Sigmoid colon (tissue), 7 donors: ENCODE data around the gene LMO2. TPM values are rescaled to one million over a fixed set of nuclear protein-coding genes. Genes with fewer than 3 reads are reported as not detected.

Source experiments
- DNase-seq: peaks from one replicate; pipeline ENCODE4 v3.0.0-alpha.2; 2019
- H3K27ac ChIP-seq, 4 donors: fragments of 200-600 bp; sonication (generic); one replicate each; pipeline ENCODE4 v1.5.1; 2016 to 2019; ENCODE audit warnings: mild to moderate bottlenecking in 1 of 4
- H3K27me3 ChIP-seq, 3 donors: fragments of 200-600 bp; sonication (generic); one replicate each; pipeline ENCODE4 v1.5.1; 2019; ENCODE audit warnings: mild to moderate bottlenecking in 1 of 3
- H3K36me3 ChIP-seq, 4 donors: fragments of 200-600 bp; sonication (generic); one replicate each; pipeline ENCODE4 v1.5.1; 2016 to 2019
- H3K4me1 ChIP-seq, 4 donors: fragments of 200-600 bp; sonication (generic); one replicate each; pipeline ENCODE4 v1.5.1; 2017 to 2019
- H3K4me3 ChIP-seq, 4 donors: fragments of 200-600 bp; sonication (generic); one replicate each; pipeline ENCODE4 v1.5.1; 2017 to 2019; ENCODE audit warnings: mild to moderate bottlenecking in 2 of 4, moderate library complexity in 1 of 4
- H3K9me3 ChIP-seq, 4 donors: fragments of 200-600 bp in 3 of 4; sonication (generic) in 3 of 4; one replicate each; pipeline versions ENCODE4 v1.5.1 to v1.6.1; 2013 to 2019
- EP300 ChIP-seq, 4 donors: sonication (generic); formaldehyde crosslinking; IDR thresholded peaks; one replicate each; pipeline ENCODE4 v1.6.1; 2017; ENCODE audit warnings: antibody characterized with exemption in 4 of 4
- POLR2A ChIP-seq, 2 donors: fragments of 450-650 bp; IDR thresholded peaks; one replicate each; pipeline ENCODE4 v1.6.1; 2016; ENCODE audit warnings: antibody characterized with exemption in 2 of 2, mild to moderate bottlenecking in 2 of 2, moderate library complexity in 2 of 2
- POLR2AphosphoS5 ChIP-seq, 4 donors: sonication (generic); formaldehyde crosslinking; IDR thresholded peaks; one replicate each; pipeline ENCODE4 v1.6.1; 2017; ENCODE audit warnings: antibody characterized with exemption in 4 of 4
- WGBS, 2 donors: extraction: QIAGEN DNeasy Blood & Tissue Kit; methylation state at CpG; one replicate each; pipeline ENCODE4 v1.1.7; 2013; 5-methylcytosine and 5-hydroxymethylcytosine counted together
- intact Hi-C: fragments of 100-400 bp; cut with DNase I; formaldehyde crosslinking; loops from one replicate; pipeline ENCODE4 v1.15.1; 2023
- polyA plus RNA-seq, 3 donors: library from polyadenylated mRNA; stranded (reverse); fragments of 200-250 nt; gene quantifications; one replicate each; pipeline ENCODE4 v1.2.3, GENCODE V29; 2013
- total RNA-seq, 4 donors: library from RNA; depleted of rRNA; stranded (reverse); fragments of >200 nt; gene quantifications; one replicate each; pipeline ENCODE4 v1.1.0, GENCODE V29; 2016
- TF ChIP-seq, protein P1 (sequence below), 4 experiments: fragments of 450-650 bp in 3 of 4; fragments of 200-600 bp in 1 of 4; IDR thresholded peaks; one replicate each; pipeline ENCODE4 v1.5.1; 2016 to 2019; ENCODE audit warnings: antibody characterized with exemption in 4 of 4, mild to moderate bottlenecking in 3 of 4, moderate library complexity in 2 of 4
- donor health status: healthy with polysubstance abuse.
- donor health status: Bipolar disorder and iron deficiency.
- donor health status: healthy.

LMO2 gene
- total and polyA plus RNA-seq, 7 donors, result 4.9 to 19.8 (median 12.3) TPM

GRCh38 chr11:33857933-33858371, 33.9 kb downstream of the LMO2 start:
- Histone ChIP-seq H3K4me1 (peaks cover 0 to 5% (median 0%) of the 10 kb centered on the region in 4 donors), H3K36me3 (no peaks in the 10 kb centered on the region), H3K9me3 (no peaks in the 10 kb centered on the region), H3K27me3 (peaks cover 0 to 19% (median 0%) of the 10 kb centered on the region in 3 donors), H3K4me3 (no peak overlapping the region), H3K27ac (no peak overlapping the region)
- WGBS, 2 donors, result 1% methylated on average over 10 of the region's 10 CpGs
- TF ChIP-seq, protein P1, sequence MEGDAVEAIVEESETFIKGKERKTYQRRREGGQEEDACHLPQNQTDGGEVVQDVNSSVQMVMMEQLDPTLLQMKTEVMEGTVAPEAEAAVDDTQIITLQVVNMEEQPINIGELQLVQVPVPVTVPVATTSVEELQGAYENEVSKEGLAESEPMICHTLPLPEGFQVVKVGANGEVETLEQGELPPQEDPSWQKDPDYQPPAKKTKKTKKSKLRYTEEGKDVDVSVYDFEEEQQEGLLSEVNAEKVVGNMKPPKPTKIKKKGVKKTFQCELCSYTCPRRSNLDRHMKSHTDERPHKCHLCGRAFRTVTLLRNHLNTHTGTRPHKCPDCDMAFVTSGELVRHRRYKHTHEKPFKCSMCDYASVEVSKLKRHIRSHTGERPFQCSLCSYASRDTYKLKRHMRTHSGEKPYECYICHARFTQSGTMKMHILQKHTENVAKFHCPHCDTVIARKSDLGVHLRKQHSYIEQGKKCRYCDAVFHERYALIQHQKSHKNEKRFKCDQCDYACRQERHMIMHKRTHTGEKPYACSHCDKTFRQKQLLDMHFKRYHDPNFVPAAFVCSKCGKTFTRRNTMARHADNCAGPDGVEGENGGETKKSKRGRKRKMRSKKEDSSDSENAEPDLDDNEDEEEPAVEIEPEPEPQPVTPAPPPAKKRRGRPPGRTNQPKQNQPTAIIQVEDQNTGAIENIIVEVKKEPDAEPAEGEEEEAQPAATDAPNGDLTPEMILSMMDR (IDR thresholded peaks at IDR 0.05), result peak; percentile 43 to 71 (median 67)
- no peak for TF ChIP-seq POLR2AphosphoS5 (IDR thresholded peaks at IDR 0.05)
- intact Hi-C loops, result loop anchor here (5.0 kb wide), 2 partner anchors 114 to 129 kb away; no protein-coding TSS in a partner anchor
- DNase-seq, result peak; percentile 84

DNA sequence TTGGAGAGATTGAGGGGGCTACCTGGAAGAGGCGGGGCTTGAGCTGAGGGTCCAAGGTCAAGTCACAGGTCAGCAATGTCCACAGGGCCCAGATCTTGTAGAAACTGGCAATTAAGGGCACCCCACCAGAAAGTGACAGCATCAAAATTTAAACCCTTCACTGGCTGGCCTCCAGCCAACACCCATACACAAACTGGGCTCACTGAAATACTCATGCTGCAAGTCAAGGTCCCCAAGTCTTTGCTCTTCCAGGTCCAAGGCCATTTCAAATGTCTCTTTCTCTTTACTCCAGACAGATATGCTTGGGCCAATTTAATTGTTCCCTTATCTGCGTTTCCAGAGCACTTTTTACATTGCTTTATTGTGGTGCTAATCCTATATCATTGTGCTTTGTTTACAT, 36.4 kb downstream of the LMO2 start:
- intact Hi-C loops, result loop anchor here (5.0 kb wide), 2 partner anchors 117 to 132 kb away; no protein-coding TSS in a partner anchor
- no peak for TF ChIP-seq EP300 (IDR thresholded peaks at IDR 0.05)
- TF ChIP-seq POLR2A (IDR thresholded peaks at IDR 0.05), result no peak
- TF ChIP-seq POLR2AphosphoS5 (IDR thresholded peaks at IDR 0.05), result no peak
- TF ChIP-seq, protein P1 (IDR thresholded peaks at IDR 0.05), result no peak
- 50 to 77% methylated on average over 2 of the region's 2 CpGs for WGBS, 2 donors
- Histone ChIP-seq H3K27ac (no peak overlapping the region), H3K4me1 (peaks cover 0 to 5% (median 0%) of the 10 kb centered on the region in 4 donors), H3K4me3 (no peak overlapping the region), H3K36me3 (no peaks in the 10 kb centered on the region), H3K27me3 (peaks cover 0 to 14% (median 0%) of the 10 kb centered on the region in 3 donors), H3K9me3 (no peaks in the 10 kb centered on the region)
- DNase-seq, result no peak

GRCh38 chr11:33848717-33849390, 43.0 kb downstream of the LMO2 start:
- WGBS, 2 donors, result 78 to 86% methylated on average over 6 of the region's 6 CpGs
- intact Hi-C loops, result no loop called here

DNA sequence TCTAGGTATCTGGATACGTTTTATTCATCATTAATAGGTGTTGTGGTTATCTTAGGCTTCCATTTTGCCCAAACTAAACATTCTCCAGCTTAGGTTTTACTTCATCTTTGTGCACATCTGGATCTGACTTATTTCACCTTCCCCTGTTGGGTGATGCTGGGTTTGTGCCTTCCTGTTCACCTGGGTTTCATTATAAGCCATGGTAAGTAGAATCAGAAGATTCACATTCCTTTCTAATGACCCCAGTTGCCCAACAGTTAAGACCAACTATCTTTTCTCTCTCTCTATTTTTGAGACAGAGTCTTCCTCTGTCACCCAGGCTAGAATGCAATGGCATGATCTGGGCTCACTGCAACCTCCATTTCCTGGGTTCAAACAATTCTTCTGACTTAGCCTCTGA, 44.6 kb downstream of the LMO2 start:
- intact Hi-C loops, result no loop called here
- 72 to 73% methylated on average over 1 of the region's 1 CpG for WGBS, 2 donors

More at GRCh38 chr11:33848717-33849390, 43.0 kb downstream of the LMO2 start:
- Histone ChIP-seq H3K9me3 (no peaks in the 10 kb centered on the region), H3K36me3 (no peaks in the 10 kb centered on the region), H3K27me3 (no peaks in the 10 kb centered on the region), H3K4me3 (no peak overlapping the region), H3K27ac (no peak overlapping the region), H3K4me1 (no peaks in the 10 kb centered on the region)
- TF ChIP-seq EP300 (IDR thresholded peaks at IDR 0.05) (no peak), POLR2A (IDR thresholded peaks at IDR 0.05) (no peak), POLR2AphosphoS5 (IDR thresholded peaks at IDR 0.05) (no peak)
- TF ChIP-seq, protein P1 (IDR thresholded peaks at IDR 0.05), result no peak
- DNase-seq, result no peak

More for the DNA sequence above, 44.6 kb downstream of the LMO2 start:
- Histone ChIP-seq H3K4me3 (no peak overlapping the region), H3K9me3 (no peaks in the 10 kb centered on the region), H3K36me3 (no peaks in the 10 kb centered on the region), H3K27ac (no peak overlapping the region), H3K27me3 (peaks cover 0 to 5% (median 5%) of the 10 kb centered on the region in 3 donors), H3K4me1 (no peaks in the 10 kb centered on the region)
- TF ChIP-seq EP300 (IDR thresholded peaks at IDR 0.05) (no peak), POLR2AphosphoS5 (IDR thresholded peaks at IDR 0.05) (no peak), POLR2A (IDR thresholded peaks at IDR 0.05) (no peak)
- TF ChIP-seq, protein P1 (IDR thresholded peaks at IDR 0.05), result no peak
- DNase-seq, result no peak
